Activated effector memory CD4-positive, alpha-beta T cell treated with Interleukin-2 at 50 U/mL for 16 hours (primary cell): Measurements from ENCODE around the gene VARS1.

ENCODE experiments used
- DNase-seq: peaks from one replicate; pipeline ENCODE4 v3.0.0-alpha.2; 2020

VARS1 gene

DNA sequence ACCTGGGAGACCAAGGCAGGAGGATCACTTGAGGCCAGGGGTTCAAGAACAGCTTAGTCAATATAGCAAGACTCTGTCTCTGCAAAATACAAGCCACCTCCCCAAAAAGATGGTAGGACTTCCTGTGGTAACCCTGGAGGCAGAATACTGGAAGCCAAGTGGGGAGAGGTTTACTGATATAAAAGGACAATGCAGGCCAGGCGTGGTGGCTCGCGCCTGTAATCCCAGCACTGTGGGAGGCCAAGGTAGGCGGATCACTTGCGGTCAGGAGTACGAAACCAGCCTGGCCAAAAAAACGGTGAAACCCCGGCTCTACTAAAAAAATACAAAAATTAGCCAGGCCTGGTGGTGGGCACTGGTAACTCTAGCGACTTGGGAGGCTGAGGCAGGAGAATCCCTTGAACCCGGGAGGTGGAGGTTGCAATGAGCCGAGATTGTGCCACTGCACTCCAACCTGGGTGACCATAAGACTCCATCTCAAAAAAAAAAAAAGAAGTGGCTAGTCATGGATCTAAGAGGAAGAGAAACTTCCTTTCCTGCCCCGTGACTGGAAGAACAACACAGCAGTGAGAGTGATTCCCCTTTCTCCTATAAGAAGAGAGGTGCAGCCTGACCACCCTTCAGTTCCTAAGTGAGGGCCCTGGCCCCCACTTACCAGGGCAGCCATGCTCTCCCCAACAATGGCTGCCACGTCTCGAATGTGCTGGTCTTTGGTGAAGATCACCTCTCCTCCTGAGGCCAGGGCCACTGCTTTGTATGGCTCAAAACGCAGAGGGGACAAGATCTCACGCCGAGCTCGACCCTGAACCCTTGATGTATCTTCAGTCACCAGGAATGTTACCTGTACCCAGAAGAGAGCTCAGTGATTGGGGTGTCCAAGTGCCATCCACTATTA, 26.9 kb downstream of the VARS1 start:
- DNase-seq, result no peak

GRCh38 chr6:31767096-31767645, 28.4 kb downstream of the VARS1 start:
- no peak for DNase-seq

GRCh38 chr6:31765910-31766794, 29.4 kb downstream of the VARS1 start:
- DNase-seq, result no peak

DNA sequence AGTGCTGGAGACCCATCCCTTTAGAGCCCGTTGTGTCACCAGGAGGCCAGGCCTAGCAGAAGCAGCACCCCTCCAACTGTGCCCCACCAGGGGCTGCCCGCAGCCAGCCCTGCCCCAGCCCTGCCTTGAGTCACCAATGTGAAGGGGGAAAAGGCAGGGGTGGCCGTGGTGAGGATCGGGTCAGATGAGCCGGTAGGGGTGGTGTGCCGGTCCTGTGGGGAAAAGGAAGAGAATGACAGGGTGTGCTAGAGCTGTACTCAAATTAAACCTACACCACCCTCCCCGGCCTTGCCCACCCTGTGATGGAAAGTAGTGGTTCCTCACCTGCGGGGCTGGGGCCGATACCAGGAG, 30.0 kb downstream of the VARS1 start:
- DNase-seq, result no peak

- no peak for DNase-seq
These were observed 31.4 kb downstream of the VARS1 start for GRCh38 chr6:31764198-31764597.

GRCh38 chr6:31763619-31763940, 32.0 kb downstream of the VARS1 start:
- DNase-seq, result no peak

DNA sequence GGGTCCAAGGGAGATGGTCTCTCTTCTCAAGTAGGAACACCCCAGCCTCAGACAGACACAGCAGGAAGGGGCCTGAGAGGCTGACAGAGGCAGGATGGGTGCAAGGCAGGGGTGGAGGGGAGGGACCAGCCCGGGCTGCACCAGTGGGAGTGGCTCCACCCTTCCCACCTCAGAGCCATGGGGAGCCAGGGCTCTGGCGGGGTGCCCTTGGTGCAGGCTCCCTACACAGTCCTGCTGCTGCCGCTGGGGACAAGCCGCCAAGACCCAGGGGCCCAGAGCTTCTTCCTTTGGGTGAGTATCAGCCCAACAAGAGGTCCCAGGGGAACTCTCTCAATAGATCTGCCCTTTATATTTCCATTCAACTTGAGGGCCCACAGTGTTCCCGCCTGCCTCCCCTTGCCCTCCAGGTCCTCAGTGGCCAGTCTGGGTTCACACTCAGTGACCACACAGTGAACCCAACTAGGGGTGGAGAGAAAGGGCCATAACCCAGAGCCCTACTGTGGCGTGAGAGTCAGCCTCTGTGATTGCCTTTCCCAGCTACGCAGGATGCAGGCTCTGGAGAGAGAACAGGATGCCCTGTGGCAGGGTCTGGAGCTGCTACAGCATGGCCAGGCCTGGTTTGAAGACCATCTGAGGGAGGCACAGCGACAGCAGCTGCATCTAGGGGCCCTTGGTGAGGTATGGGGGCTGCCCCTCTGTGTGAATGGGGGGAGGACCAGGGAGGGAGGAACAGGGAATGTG, 32.5 kb downstream of the VARS1 start:
- no peak for DNase-seq

- no peak for DNase-seq
These were observed 33.2 kb downstream of the VARS1 start, which contains the start of gene SAPCD1 for GRCh38 chr6:31762356-31762755. Gene SAPCD1 (plus strand): TSS chr6:31762656. CDS start chr6:31763055, 399 bp downstream.

GRCh38 chr6:31761343-31761742, 34.2 kb downstream of the VARS1 start:
- no peak for DNase-seq

DNA sequence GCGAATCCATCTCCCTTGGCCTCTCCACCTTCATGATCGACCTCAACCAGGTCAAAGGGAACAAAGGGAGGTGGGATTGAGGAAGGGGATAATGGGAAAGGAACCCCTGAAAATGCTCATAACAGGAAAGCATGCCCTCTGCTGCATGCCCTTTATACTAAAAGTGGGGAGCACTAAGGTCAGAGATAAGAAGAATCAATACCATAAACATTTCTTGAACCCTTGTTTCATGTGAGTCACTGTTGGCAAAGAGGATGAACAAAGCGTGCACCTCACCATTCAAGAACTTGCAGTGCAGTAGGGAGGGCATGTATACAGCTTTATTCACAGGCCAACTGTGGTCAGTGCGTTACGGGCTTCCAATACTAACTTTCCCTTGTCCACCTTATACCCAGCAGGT, 34.8 kb downstream of the VARS1 start:
- no peak for DNase-seq

- no peak for DNase-seq
These were observed 37.3 kb downstream of the VARS1 start for GRCh38 chr6:31758281-31758680.

GRCh38 chr6:31752739-31753319, 42.7 kb downstream of the VARS1 start:
- no peak for DNase-seq

GRCh38 chr6:31750411-31751022, 45.0 kb downstream of the VARS1 start:
- no peak for DNase-seq

DNA sequence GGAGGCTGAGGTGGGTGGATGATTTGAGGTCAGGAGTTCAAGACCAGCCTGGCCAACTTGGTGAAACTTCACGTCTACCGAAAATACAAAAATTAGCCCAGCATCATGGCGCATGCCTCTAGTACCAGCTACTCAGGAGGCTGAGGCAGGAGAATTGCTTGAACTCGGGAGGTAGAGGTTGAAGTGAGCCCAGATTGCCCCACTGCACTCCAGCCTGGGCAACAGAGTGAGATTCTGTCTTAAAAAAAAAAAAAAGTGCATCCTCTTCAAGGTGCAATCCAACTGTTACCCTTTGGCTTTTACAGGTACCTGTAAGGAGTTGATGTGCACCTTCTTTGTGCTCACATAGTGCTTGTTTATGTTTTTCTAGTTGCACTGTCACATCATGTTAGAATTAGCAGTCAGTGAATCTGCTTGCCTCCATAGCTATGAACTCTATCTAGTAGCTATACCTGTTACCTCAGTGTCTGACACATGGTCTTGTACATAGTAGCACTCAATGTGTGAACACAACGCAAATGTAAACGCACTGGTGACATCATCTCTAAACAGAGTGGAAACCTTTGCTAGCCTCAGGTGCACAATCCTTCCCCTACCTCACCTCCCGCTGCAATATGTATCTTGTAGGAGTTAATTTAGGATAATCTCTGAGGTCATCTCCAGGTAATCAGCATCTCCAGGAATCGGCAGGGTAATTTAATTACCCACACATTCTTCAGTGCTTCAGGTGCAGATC, 46.1 kb downstream of the VARS1 start:
- no peak for DNase-seq
